HG02571 (cell line): ENCODE data around the gene TCF20.

ENCODE experiments used
- ATAC-seq: cut with Tn5 transposase; IDR thresholded peaks from one replicate; pipeline ENCODE4 v1.9.1; 2021; ENCODE audit warnings: mild to moderate bottlenecking, moderate library complexity; ENCODE audit not compliant: unreplicated experiment

Gene TCF20

GRCh38 chr22:42301077-42301741 is 30.8 kb upstream of the TCF20 start:
- no peak for ATAC-seq

DNA sequence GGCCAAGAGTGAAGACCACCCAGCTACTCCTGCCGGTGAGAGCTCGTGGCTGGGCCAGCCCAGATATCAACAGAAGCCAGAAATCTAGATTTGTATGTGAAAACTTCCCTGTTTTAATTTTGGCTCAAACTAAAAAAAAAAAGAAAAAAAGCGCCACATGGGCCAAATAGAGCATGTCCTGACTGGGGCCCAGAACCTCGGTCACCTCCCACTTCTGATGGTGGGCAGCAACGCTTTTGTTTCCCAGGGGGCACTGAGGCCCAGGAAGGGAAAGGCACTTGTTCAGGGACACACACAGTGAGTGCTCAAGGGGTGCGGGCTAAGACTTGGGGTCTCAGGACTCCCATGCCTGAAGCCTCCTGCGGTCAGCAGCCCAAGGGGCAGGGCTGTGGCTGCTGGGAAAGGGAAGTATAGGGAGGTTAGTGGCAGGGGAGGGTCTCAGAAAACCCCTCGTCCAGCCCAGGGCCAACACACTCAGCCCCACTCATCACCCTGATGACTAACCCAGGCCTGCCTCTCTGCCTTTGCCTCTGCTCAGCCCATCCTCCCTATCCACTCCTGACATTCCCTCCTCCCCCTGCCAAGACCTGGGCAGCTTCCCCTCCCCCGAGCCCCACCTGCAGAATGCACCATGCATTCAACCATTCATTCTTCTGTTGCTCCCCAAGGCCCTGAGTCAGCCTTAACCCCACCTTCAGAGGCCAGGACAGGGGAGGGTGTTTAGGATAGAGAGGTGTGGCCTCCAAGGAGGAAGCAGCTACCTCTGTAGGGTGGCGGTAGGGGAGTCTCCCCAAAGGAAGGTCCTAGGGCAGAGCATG is 30.0 kb upstream of the TCF20 start:
- no peak for ATAC-seq

GRCh38 chr22:42299586-42300258 is 29.3 kb upstream of the TCF20 start:
- no peak for ATAC-seq

DNA sequence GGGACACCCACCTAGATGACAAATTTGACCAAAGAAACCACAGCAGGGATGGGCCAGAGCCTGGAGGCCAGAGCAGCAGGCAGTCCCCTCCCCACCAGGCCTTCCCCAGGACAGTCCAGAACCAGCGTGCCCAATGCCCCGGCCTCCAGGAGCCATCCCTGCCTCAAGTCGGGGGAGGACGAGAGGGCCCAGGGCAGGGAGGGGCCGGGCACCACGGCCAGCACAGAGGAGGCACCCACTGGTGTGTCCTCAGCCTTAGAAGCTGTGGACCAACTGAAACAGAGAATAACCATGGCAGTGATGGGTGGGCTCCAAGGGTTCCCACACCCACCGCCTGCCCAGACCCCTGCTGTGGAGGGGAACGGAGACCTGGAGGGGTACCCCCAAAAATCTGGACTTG is 28.3 kb upstream of the TCF20 start:
- ATAC-seq, result no peak

GRCh38 chr22:42297778-42298177 is 27.3 kb upstream of the TCF20 start:
- no peak for ATAC-seq

DNA sequence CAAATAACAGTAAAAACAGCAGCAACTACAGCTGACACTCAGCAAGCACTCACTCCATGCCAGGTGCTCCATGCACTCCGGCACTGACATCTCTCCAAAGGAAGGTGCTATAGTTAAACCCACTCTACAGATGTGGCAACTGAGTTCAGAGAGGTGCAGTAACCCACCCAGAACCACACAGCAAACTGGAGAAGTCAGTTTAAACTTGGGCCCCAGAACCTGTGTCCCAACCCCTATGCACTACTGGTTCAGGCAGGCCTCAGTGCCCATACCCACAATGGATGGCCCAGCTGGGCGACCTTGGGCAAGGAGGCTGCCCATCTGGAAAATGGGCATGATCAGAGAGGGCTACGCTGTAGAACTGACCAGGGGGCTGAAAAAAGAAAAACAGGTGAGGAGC is 26.4 kb upstream of the TCF20 start:
- no peak for ATAC-seq

GRCh38 chr22:42296381-42296853 is 26.0 kb upstream of the TCF20 start:
- ATAC-seq, result no peak

DNA sequence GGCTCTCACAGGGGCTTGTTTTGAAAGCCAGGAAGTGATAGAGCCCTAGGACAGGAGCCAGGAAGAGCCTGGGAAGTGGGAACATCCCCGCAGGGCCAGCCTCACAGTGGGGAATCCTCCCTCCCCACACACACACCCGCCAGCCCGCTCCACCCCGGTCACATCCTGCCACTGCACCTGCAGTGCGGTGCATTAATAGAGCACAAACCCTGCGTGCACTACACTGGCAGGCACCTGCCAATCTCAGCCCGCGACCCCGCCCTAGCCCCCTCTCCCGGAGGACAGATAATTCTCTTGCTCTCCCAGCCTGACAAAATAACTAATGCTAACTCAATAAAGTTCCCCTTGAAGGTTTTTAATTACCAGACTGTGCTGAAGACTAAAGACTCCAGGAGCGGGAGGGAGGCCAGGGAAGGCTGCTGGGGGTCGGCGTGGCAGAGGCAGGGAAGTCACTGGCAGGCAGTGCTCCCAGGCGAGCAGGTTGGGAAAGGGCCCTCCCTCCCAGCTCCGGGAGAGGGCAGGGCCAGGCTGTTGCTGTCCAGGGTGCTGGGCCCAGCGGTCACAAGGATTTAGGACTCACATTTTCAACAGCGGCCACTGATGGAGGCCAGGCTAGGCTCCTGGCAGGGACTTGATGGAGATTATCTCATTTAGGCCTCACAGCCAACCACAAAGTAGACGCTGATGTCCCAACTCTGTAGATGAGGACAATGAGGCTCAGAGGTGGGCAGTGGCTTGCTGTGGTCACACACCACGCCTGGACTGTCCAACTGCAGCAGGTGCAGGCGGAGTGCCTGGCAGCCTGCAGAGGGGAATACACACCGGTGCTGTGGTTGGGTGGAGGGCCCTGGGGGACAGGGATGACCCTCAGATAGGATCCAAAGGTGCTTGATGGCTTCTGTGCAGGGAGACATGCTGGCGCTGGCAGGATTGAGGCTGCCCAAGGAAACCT is 23.9 kb upstream of the TCF20 start:
- no peak for ATAC-seq

DNA sequence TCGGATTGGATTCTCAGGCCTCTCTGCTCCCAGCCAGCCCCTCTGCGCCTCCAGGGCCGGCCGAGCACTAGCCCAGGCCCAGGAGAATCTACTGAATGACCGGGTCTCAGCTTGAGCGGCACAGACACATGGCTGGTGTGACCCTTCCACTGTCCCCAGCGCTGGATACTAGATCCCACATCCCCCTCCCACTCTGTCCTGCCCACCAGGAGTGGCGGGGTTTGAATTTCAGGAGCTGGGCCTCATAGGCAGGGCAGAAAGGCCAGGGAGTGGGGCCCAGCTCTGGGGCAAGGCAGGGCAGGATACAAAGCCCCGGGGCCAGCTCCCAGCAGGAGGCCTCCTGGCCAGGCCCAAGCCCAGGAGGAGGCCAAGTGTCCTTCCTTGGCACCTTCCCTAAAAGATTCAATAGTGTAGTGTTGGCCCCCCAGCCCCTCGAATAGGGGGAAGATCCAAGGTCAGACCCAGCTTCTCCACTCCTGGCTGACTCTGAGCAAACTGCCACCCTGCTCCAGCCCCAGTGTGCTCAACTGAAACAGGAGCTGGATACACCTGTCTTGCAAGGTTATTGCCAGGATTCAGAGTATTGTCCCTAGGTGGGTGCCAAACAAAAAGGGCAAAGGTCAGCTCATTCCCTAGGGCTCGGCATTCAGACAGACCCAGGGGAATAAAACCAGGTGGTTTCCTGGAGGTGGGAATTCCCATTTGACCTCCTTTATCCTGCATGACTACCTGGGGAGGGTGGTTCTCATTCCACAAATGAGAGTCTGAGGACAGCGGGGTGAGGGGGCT is 22.5 kb upstream of the TCF20 start:
- ATAC-seq, result no peak

- no peak for ATAC-seq
Observed at GRCh38 chr22:42291287-42291686, 20.8 kb upstream of the TCF20 start.

GRCh38 chr22:42289671-42290541 is 19.5 kb upstream of the TCF20 start:
- no peak for ATAC-seq

DNA sequence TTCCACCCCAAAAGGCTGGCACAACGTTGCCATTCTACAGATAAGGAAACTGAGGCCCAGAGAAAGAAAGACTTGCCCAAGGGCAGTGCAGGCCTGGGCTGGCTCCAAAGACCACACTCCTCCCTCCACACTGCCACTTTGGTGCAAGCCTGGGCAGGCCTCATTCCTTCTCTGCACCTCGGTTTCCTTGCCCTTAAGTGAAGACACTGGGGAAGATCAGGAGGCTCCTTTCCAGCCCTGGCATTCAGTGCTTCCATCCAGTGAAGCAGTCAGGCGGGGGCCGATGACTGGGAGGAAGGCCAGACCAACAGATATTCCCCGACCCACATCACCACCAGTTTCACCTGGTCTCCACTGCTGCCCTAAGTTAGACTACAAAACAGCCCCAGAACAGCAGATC is 18.3 kb upstream of the TCF20 start:
- no peak for ATAC-seq

GRCh38 chr22:42287174-42287890 is 16.9 kb upstream of the TCF20 start:
- ATAC-seq, result no peak

DNA sequence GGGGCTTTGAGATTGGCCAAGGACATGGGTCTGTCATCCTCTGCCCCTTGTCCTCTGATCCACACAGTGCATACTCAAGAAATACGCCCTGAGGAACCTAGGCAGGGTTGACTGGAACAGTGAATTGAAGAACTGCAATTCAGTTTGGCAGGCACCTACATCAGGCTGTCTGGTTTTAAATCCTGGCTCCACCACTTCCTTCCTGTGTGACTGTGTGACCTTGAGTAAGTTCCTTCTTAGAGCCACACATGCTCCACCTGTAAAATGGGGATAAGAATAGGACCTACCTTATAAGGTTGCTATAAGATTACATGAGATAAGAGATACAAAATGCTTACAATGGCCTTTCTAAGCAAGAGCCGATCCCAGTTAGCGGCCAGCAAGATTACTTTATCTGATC is 15.8 kb upstream of the TCF20 start:
- ATAC-seq, result no peak

DNA sequence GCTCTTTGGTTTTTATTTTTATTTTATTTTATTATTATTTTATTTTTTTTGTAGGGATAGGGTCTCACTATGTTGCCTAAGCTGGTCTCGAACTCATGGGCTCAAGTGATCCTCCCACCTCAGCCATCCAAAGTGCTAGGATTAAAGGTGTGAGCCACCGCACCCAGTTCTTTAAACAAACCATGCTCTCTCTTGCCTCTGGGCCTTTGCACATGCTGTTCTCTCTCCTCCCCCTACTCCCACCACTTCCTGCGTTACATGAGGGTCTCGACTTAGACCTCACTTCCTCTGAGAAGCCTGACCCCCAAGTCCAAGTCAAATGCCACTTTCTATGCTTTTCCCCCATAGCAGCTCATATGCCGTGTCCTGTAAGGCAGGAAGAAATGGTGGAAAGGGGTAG is 15.2 kb upstream of the TCF20 start:
- no peak for ATAC-seq

DNA sequence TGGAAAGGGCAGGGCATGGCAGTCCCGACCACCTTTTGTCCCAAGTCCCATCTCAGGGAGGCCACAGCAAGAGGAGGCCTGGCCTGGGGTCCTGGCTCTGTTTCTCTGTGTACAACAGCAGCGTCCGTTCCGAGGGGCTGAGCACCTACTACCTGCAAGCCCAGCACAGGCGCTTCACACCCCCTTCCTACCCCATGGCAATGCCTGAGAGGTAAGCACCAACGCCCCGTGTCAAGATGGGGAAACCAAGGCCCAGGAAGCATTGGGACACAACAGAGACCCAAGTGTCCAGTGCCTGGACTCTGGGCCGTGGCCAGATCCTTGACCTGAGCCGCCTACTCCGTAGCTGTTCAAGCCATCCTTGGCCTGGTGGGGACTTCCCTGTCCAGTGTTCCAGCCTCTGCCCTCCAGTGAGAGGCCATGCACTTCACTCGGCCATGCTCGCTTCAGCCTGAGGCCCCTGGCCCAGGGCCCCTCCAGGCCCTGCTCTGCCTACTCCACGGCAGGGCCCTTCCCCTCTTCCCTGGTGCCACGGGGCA is 14.3 kb upstream of the TCF20 start:
- no peak for ATAC-seq

GRCh38 chr22:42284202-42284591 is 13.7 kb upstream of the TCF20 start:
- no peak for ATAC-seq
